MCF 10A (cell line): ENCODE measurements around the gene PSME3IP1. TPM values are rescaled to one million over a fixed set of nuclear protein-coding genes. Genes with fewer than 3 reads are reported as not detected.

Experiments used
- BruUV-seq: library from RNA; stranded (reverse); fragments of 400-500 nt; replicated peaks from 2 replicates; lab custom pipeline; 2021; lab: Mats Ljungman, UMichigan
- CTCF ChIA-PET: fragments of 300-600 bp; sonication (Branson Sonifier 250); formaldehyde crosslinking; extraction: SDS; loops from one replicate; lab custom pipeline; 2021; ENCODE audit warnings: antibody characterized with exemption, inconsistent platforms; lab: Yijun Ruan, JAX
- POLR2A ChIA-PET: fragments of 300-600, 350-650 bp; sonication (Branson Sonifier 250); formaldehyde crosslinking; extraction: SDS; loops from one replicate; lab custom pipeline; 2020; ENCODE audit warnings: antibody characterized with exemption, inconsistent platforms; lab: Yijun Ruan, JAX
- DNase-seq: peaks from one replicate; pipeline ENCODE4 v3.0.0-alpha.2; 2018; ENCODE audit not compliant: unreplicated experiment
- H3K27ac Mint-ChIP-seq: one replicate; pipeline ENCODE4 v1.8.0; 2022; ENCODE audit warnings: mild to moderate bottlenecking, low read depth, mixed read lengths; ENCODE audit not compliant: unreplicated experiment
- H3K27me3 Mint-ChIP-seq: one replicate; pipeline ENCODE4 v1.8.0; 2022; ENCODE audit warnings: mixed read lengths; ENCODE audit not compliant: insufficient read depth, unreplicated experiment
- H3K36me3 Mint-ChIP-seq: one replicate; pipeline ENCODE4 v1.8.0; 2022; ENCODE audit warnings: mild to moderate bottlenecking, moderate library complexity, mixed read lengths; ENCODE audit not compliant: insufficient read depth, unreplicated experiment
- H3K4me1 Mint-ChIP-seq: one replicate; pipeline ENCODE4 v1.8.0; 2022; ENCODE audit warnings: mixed read lengths; ENCODE audit not compliant: insufficient read depth, unreplicated experiment
- H3K4me3 Mint-ChIP-seq: one replicate; pipeline ENCODE4 v1.8.0; 2022; ENCODE audit warnings: mild to moderate bottlenecking, moderate library complexity, mixed read lengths; ENCODE audit not compliant: unreplicated experiment
- H3K9me3 Mint-ChIP-seq: one replicate; pipeline ENCODE4 v1.8.0; 2022; ENCODE audit warnings: mixed read lengths; ENCODE audit not compliant: unreplicated experiment
- intact Hi-C: fragments of 100-400 bp; cut with micrococcal nuclease; formaldehyde crosslinking; loops from 2 replicates; pipeline ENCODE4 v1.14.1; 2022
- total RNA-seq: library from RNA; stranded (reverse); gene quantifications from 2 replicates; pipeline ENCODE4 v1.2.3, GENCODE V29; 2022
- TF ChIP-seq, protein P1 (sequence below): fragments of 200-600 bp; IDR thresholded peaks from one replicate; pipeline ENCODE4 v1.8.0; 2022; ENCODE audit warnings: antibody characterized with exemption, mild to moderate bottlenecking; ENCODE audit not compliant: unreplicated experiment

PSME3IP1 gene
- total RNA-seq, 1 experiment from 2014 or later = 107 TPM

DNA sequence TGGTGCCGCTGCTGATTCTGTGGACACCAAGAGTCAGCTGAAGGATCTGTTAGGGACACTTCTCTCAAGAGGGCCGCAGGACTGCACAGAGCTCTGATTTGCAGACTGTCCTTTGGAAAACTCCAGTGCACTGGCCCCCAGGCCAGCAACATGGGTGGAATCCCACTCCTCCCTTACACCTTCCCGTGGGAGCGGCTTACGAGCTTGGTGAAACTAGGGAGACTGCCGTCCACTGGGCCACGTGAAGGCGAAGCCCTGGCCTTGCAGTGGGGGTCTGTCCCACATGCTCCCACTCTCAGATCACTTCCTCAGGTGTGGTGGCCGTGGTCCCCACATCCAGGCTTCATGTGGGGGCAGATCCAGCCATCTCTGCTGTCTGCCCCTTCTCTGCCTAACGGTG, 36.4 kb downstream of the PSME3IP1 start:
- Mint-ChIP-seq H3K27ac (no peak overlapping the region), H3K36me3 (peaks cover 27% of the 10 kb centered on the region), H3K4me1 (no peaks in the 10 kb centered on the region), H3K27me3 (no peaks in the 10 kb centered on the region), H3K4me3 (no peak overlapping the region), H3K9me3 (no peaks in the 10 kb centered on the region)
- ChIA-PET CTCF (interaction anchor here (0.6 to 1.3 kb wide), 5 partner anchors 56 to 497 kb away, joined by 3 to 4 read pairs (median 4); no protein-coding TSS in a partner anchor), POLR2A (interaction anchor here (0.9 to 1.3 kb wide), 2 partner anchors 10 to 11 kb away, joined by 3 to 4 read pairs; no protein-coding TSS in a partner anchor)
- intact Hi-C loops = no loop called here
- no peak for DNase-seq
- BruUV-seq = no TSS peak
- TF ChIP-seq, protein P1, sequence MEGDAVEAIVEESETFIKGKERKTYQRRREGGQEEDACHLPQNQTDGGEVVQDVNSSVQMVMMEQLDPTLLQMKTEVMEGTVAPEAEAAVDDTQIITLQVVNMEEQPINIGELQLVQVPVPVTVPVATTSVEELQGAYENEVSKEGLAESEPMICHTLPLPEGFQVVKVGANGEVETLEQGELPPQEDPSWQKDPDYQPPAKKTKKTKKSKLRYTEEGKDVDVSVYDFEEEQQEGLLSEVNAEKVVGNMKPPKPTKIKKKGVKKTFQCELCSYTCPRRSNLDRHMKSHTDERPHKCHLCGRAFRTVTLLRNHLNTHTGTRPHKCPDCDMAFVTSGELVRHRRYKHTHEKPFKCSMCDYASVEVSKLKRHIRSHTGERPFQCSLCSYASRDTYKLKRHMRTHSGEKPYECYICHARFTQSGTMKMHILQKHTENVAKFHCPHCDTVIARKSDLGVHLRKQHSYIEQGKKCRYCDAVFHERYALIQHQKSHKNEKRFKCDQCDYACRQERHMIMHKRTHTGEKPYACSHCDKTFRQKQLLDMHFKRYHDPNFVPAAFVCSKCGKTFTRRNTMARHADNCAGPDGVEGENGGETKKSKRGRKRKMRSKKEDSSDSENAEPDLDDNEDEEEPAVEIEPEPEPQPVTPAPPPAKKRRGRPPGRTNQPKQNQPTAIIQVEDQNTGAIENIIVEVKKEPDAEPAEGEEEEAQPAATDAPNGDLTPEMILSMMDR = no peak

DNA sequence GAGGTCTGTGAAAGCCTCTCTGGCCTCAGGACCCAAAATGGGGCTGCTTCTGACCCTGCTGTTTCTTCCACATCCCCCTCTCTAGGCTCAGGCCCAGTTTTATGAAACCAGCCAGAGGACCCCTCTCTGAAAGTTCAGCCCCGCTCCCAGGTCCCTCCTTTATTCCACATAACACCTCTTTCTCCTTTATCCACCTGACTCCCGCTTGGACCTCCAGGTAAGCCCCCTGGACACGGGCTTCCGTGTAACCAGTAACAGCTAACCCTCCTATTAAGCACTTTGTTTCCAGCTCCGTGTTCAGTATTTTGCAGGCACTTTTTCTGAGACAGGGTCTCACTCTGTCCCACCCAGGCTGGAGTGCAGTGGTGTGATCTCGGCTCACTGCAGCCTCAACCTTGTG, 37.4 kb downstream of the PSME3IP1 start:
- Mint-ChIP-seq H3K4me3 (no peak overlapping the region), H3K36me3 (peaks cover 18% of the 10 kb centered on the region), H3K4me1 (no peaks in the 10 kb centered on the region), H3K27ac (no peak overlapping the region), H3K9me3 (no peaks in the 10 kb centered on the region), H3K27me3 (no peaks in the 10 kb centered on the region)
- intact Hi-C loops = no loop called here
- TF ChIP-seq, protein P1 = no peak
- POLR2A ChIA-PET = interaction anchor here (0.9 kb wide), 1 partner anchor 9 kb away, joined by 4 read pairs; no protein-coding TSS in a partner anchor
- no peak for DNase-seq
- BruUV-seq = no TSS peak
- CTCF ChIA-PET = interaction anchor here (0.6 to 1.3 kb wide), 4 partner anchors 64 to 591 kb away, joined by 3 to 4 read pairs (median 4); no protein-coding TSS in a partner anchor

DNA sequence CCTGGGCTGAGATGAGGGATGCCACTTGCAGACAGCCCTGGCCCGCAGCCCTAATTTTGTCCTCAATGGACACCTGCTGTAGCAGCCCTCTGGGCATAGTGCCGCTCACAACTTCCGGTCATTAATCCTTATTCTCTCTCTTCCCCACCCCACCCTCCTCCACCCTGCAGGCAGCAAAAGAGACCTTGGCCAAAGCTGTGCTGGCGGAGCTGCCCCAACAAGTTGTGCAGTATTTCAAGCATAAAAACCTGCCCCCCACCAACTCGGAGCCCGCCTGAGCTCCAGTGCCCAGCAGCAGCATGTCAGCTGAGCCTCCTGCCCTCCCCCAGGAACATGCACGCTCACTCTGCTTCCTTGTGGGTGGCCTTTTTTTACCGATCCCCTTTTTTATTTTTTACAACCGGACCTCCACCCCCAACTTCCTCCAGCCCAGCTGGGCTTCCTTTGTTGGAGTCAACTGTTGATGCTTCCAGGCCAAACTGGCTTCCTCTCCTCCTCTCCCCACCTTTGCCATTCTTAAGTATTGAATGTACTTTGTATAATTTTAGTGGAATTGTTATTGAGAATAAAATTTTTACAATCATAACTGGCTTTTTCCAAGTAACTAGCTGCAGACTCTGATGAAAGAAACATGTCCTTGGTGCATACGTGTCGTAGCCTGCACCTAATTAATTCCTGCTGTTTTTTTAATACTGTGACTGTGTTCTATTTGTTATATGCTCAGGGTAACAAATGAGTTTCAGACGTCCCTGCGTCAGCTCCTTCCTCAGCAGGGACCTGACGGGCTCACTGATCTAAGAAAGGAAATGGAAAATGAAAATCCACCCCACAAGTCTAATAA, 38.2 kb downstream of the PSME3IP1 start:
- Mint-ChIP-seq H3K36me3 (peaks cover 9% of the 10 kb centered on the region), H3K27ac (no peak overlapping the region), H3K27me3 (no peaks in the 10 kb centered on the region), H3K9me3 (no peaks in the 10 kb centered on the region), H3K4me1 (peaks cover under 1% of the 10 kb centered on the region), H3K4me3 (no peak overlapping the region)
- no peak for DNase-seq
- TF ChIP-seq, protein P1 = no peak
- ChIA-PET CTCF (interaction anchor here (0.6 kb wide), 1 partner anchor 170 kb away, joined by 3 read pairs; no protein-coding TSS in a partner anchor), POLR2A (interaction anchor here (0.7 kb wide), 1 partner anchor 885 kb away, joined by 3 read pairs; no protein-coding TSS in a partner anchor)
- BruUV-seq = no TSS peak
- intact Hi-C loops = no loop called here

DNA sequence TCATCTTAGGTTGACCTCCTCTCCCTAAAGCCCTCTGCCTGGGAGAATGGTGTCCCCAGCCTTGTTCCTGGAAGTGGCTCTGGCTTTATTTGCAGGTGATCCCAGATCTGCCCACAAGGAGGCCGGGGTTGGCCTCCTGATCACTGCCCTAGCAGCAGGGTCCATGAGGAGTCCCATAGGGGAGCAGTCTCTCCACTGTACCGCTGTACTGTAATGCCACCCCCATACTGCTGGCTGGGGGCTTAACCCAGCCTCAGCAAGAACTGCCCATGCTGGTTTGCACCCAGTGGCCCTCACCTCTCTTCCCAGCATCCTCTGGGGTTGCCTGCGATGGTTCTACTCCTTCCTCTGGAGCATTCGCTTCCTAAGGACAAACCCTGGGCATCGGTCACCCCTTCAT, 39.1 kb downstream of the PSME3IP1 start:
- CTCF ChIA-PET = no interaction called here
- peaks cover 9% of the 10 kb centered on the region for H3K4me1 Mint-ChIP-seq
- TF ChIP-seq, protein P1 = no peak
- no TSS peak for BruUV-seq
- no peaks in the 10 kb centered on the region for H3K27me3 Mint-ChIP-seq
- POLR2A ChIA-PET = no interaction called here
- DNase-seq = peak; percentile 25
- intact Hi-C loops = no loop called here
- H3K36me3 Mint-ChIP-seq = peaks cover 5% of the 10 kb centered on the region
- H3K9me3 Mint-ChIP-seq = no peaks in the 10 kb centered on the region
- H3K4me3 Mint-ChIP-seq = no peak overlapping the region
- H3K27ac Mint-ChIP-seq = no peak overlapping the region
